Activated CD8-positive, alpha-beta memory T cell treated with anti-CD3 and anti-CD28 coated beads for 48 hours (primary cell): ENCODE results near the gene PHOSPHO2.
"Not testable (repeated sequence)": the region's sequence is repeated elsewhere in the genome, so short reads cannot be mapped to it uniquely, and the experiment has no call there.

Experiments
- DNase-seq, 3 experiments: peaks; one replicate each; pipeline ENCODE4 v3.0.0-alpha.2; 2020; ENCODE audit warnings: low read depth in 2 of 3, low spot score in 2 of 3

Gene PHOSPHO2

GRCh38 chr2:169683425-169684134 lies 10.7 kb upstream of the PHOSPHO2 start:
- no peak for DNase-seq

- DNase-seq = no peak
Measured at GRCh38 chr2:169684135-169684565, 10.1 kb upstream of the PHOSPHO2 start.

GRCh38 chr2:169684712-169685111 lies 9.6 kb upstream of the PHOSPHO2 start:
- DNase-seq = not testable (repeated sequence)

- not testable (repeated sequence) for DNase-seq
Measured at GRCh38 chr2:169686825-169687224, 7.4 kb upstream of the PHOSPHO2 start.

- not testable (repeated sequence) for DNase-seq
Measured at GRCh38 chr2:169687943-169688342, 6.3 kb upstream of the PHOSPHO2 start.

- DNase-seq = no peak
Measured at GRCh38 chr2:169690958-169691357, 3.3 kb upstream of the PHOSPHO2 start.

- DNase-seq = no peak
Measured at GRCh38 chr2:169692718-169693117, 1.6 kb upstream of the PHOSPHO2 start.

- DNase-seq = no peak
Measured at GRCh38 chr2:169693360-169693759, 909 bp upstream of the PHOSPHO2 start.

- no peak for DNase-seq
Measured at GRCh38 chr2:169694894-169695260, 608 bp downstream of the PHOSPHO2 start.

GRCh38 chr2:169696381-169696780 lies 2.1 kb downstream of the PHOSPHO2 start:
- no peak for DNase-seq

GRCh38 chr2:169699173-169699572 lies 4.9 kb downstream of the PHOSPHO2 start:
- DNase-seq = not testable (repeated sequence)

GRCh38 chr2:169702996-169703395 lies 8.7 kb downstream of the PHOSPHO2 start:
- no peak for DNase-seq

GRCh38 chr2:169704160-169704708 lies 10.0 kb downstream of the PHOSPHO2 start:
- no peak for DNase-seq

- no peak for DNase-seq
Measured at GRCh38 chr2:169705927-169706326, 11.7 kb downstream of the PHOSPHO2 start.

GRCh38 chr2:169707626-169708025 lies 13.4 kb downstream of the PHOSPHO2 start:
- no peak for DNase-seq

GRCh38 chr2:169709331-169709730 lies 15.1 kb downstream of the PHOSPHO2 start:
- DNase-seq = no peak

- DNase-seq = no peak
Measured at GRCh38 chr2:169709981-169710380, 15.7 kb downstream of the PHOSPHO2 start.

- no peak for DNase-seq
Measured at GRCh38 chr2:169711751-169712509, 17.7 kb downstream of the PHOSPHO2 start.

- DNase-seq = no peak
Measured at GRCh38 chr2:169712791-169713227, 18.5 kb downstream of the PHOSPHO2 start.

- no peak for DNase-seq
Measured at GRCh38 chr2:169713331-169713730, 19.1 kb downstream of the PHOSPHO2 start.

GRCh38 chr2:169714699-169715098 lies 20.4 kb downstream of the PHOSPHO2 start:
- DNase-seq = no peak
